COR-L47 (cell line): Measurements from ENCODE around the gene TNPO2.

Source experiments
- DNase-seq: peaks from one replicate; lab custom pipeline; 2025; lab: John Stamatoyannopoulos, UW

Gene TNPO2

GRCh38 chr19:12723641-12724426 lies at the start of gene TNPO2:
Gene TNPO2, minus strand, starts transcription at chr19:12723932. Its CDS starts 2,955 bp downstream, at chr19:12720977.
- DNase-seq, result peak; percentile 52

- DNase-seq, result no peak
Observed at GRCh38 chr19:12772323-12772722, 48.6 kb upstream of the TNPO2 start.

GRCh38 chr19:12770922-12771321 lies 47.2 kb upstream of the TNPO2 start:
- no peak for DNase-seq

GRCh38 chr19:12769689-12770088 lies 46.0 kb upstream of the TNPO2 start:
- DNase-seq, result no peak

- DNase-seq, result no peak
Observed at GRCh38 chr19:12767666-12768065, 43.9 kb upstream of the TNPO2 start.

- DNase-seq, result no peak
Observed at GRCh38 chr19:12767150-12767549, 43.4 kb upstream of the TNPO2 start.

GRCh38 chr19:12766051-12766521 lies 42.4 kb upstream of the TNPO2 start:
- DNase-seq, result peak; percentile 49

- DNase-seq, result no peak
Observed at GRCh38 chr19:12764698-12765097, 41.0 kb upstream of the TNPO2 start.

- no peak for DNase-seq
Observed at GRCh38 chr19:12763100-12763499, 39.4 kb upstream of the TNPO2 start.

GRCh38 chr19:12759686-12760085 lies 36.0 kb upstream of the TNPO2 start:
- no peak for DNase-seq

GRCh38 chr19:12757544-12758274 lies 34.0 kb upstream of the TNPO2 start:
- DNase-seq, result peak; percentile 43

GRCh38 chr19:12756150-12756883 lies 32.6 kb upstream of the TNPO2 start:
- DNase-seq, result no peak

- DNase-seq, result no peak
Observed at GRCh38 chr19:12754465-12755196, 30.9 kb upstream of the TNPO2 start.

GRCh38 chr19:12752056-12752781 lies 28.5 kb upstream of the TNPO2 start:
- DNase-seq, result no peak

- no peak for DNase-seq
Observed at GRCh38 chr19:12751635-12752034, 27.9 kb upstream of the TNPO2 start, which contains the start of gene BEST2. Gene BEST2, plus strand, starts transcription at chr19:12751791. Its CDS starts 802 bp downstream, at chr19:12752593.

GRCh38 chr19:12750851-12751250 lies 27.1 kb upstream of the TNPO2 start:
- no peak for DNase-seq

- DNase-seq, result no peak
Observed at GRCh38 chr19:12749938-12750521, 26.3 kb upstream of the TNPO2 start.

- no peak for DNase-seq
Observed at GRCh38 chr19:12748489-12748888, 24.8 kb upstream of the TNPO2 start.

GRCh38 chr19:12745166-12745897 lies 21.6 kb upstream of the TNPO2 start:
- no peak for DNase-seq

- no peak for DNase-seq
Observed at GRCh38 chr19:12737835-12738351, 14.2 kb upstream of the TNPO2 start.
